Measurements from ENCODE around the gene GALK2.

The GALK2 gene

DNA sequence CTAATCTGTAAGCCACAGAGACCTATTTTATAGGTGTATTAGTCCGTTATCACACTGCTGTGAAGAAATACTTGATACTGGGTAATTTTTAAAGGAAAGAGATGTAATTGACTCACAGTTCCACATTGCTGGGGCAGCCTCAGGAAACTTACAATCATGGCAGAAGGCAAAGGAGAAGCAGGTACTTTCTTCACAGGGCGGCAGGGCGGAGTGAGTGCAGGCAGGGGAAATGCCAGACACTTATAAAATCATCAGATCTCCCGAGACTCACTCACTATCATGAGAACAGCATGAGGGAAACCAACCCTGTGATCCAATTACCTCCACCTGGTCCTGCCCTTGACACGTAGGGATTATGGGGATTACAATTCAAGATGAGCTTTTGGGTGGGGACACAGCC is 108.7 kb downstream of the GALK2 start:
- Histone ChIP-seq H2AFZ (ENCODE audit: low read length) (no peak overlapping the region), H3K27me3 (ENCODE audit: insufficient read depth, low read length, poor library complexity, severe bottlenecking) (no peaks in the 10 kb centered on the region), H4K20me1 (ENCODE audit: insufficient read depth, low read length, poor library complexity, severe bottlenecking) (no peaks in the 10 kb centered on the region), H3K9me3 (ENCODE audit: insufficient read depth, low read depth, low read length) (no peaks in the 10 kb centered on the region), H3K9me2 (replicated peaks; ENCODE audit: low read depth, low read length) (no peaks in the 10 kb centered on the region), H3K4me2 (ENCODE audit: low read depth, low read length, poor library complexity, severe bottlenecking) (no peak overlapping the region), H3K36me3 (ENCODE audit: insufficient read depth, low read length) (peaks cover 9% of the 10 kb centered on the region; the same call in 1 of the 2 replicates), H3K4me1 (ENCODE audit: insufficient read depth, low read length, poor library complexity, severe bottlenecking) (no peaks in the 10 kb centered on the region), H3K79me2 (ENCODE audit: insufficient read depth, low read length) (no peaks in the 10 kb centered on the region), H3K4me3 (ENCODE audit: low read length, poor library complexity, severe bottlenecking) (no peak overlapping the region), H3F3A (ENCODE audit: low read depth) (no peaks in the 10 kb centered on the region), H3K9ac (ENCODE audit: low read depth, low read length, poor library complexity, severe bottlenecking) (no peak overlapping the region)
- TF ChIP-seq, protein P1, sequence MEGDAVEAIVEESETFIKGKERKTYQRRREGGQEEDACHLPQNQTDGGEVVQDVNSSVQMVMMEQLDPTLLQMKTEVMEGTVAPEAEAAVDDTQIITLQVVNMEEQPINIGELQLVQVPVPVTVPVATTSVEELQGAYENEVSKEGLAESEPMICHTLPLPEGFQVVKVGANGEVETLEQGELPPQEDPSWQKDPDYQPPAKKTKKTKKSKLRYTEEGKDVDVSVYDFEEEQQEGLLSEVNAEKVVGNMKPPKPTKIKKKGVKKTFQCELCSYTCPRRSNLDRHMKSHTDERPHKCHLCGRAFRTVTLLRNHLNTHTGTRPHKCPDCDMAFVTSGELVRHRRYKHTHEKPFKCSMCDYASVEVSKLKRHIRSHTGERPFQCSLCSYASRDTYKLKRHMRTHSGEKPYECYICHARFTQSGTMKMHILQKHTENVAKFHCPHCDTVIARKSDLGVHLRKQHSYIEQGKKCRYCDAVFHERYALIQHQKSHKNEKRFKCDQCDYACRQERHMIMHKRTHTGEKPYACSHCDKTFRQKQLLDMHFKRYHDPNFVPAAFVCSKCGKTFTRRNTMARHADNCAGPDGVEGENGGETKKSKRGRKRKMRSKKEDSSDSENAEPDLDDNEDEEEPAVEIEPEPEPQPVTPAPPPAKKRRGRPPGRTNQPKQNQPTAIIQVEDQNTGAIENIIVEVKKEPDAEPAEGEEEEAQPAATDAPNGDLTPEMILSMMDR (conservative IDR thresholded peaks at IDR 0.05; ENCODE audit: low read length) = no peak
- no peak for TF ChIP-seq EZH2phosphoT487 (IDR thresholded peaks at IDR 0.05; ENCODE audit: borderline replicate concordance)

GRCh38 chr15:49279521-49280456 is 109.7 kb downstream of the GALK2 start:
- TF ChIP-seq, protein P1 (conservative IDR thresholded peaks at IDR 0.05; ENCODE audit: low read length) = no peak
- no peak for TF ChIP-seq EZH2phosphoT487 (IDR thresholded peaks at IDR 0.05; ENCODE audit: borderline replicate concordance)
- peaks cover 19% of the 10 kb centered on the region; the same call in 1 of the 2 replicates for H3K36me3 ChIP-seq (ENCODE audit: insufficient read depth, low read length)
- no peak overlapping the region for H2AFZ ChIP-seq (ENCODE audit: low read length)
- no peaks in the 10 kb centered on the region for H3K79me2 ChIP-seq (ENCODE audit: insufficient read depth, low read length)
- no peaks in the 10 kb centered on the region for H3K27me3 ChIP-seq (ENCODE audit: insufficient read depth, low read length, poor library complexity, severe bottlenecking)
- no peaks in the 10 kb centered on the region for H3K9me3 ChIP-seq (ENCODE audit: insufficient read depth, low read depth, low read length)
- no peak overlapping the region for H3K4me2 ChIP-seq (ENCODE audit: low read depth, low read length, poor library complexity, severe bottlenecking)
- no peak overlapping the region for H3K9ac ChIP-seq (ENCODE audit: low read depth, low read length, poor library complexity, severe bottlenecking)
- no peaks in the 10 kb centered on the region for H3K9me2 ChIP-seq (replicated peaks; ENCODE audit: low read depth, low read length)
- H3K4me1 ChIP-seq (ENCODE audit: insufficient read depth, low read length, poor library complexity, severe bottlenecking) = no peaks in the 10 kb centered on the region
- no peak overlapping the region for H3K4me3 ChIP-seq (ENCODE audit: low read length, poor library complexity, severe bottlenecking)
- no peaks in the 10 kb centered on the region for H4K20me1 ChIP-seq (ENCODE audit: insufficient read depth, low read length, poor library complexity, severe bottlenecking)
- no peaks in the 10 kb centered on the region for H3F3A ChIP-seq (ENCODE audit: low read depth)

GRCh38 chr15:49282366-49282765 is 112.3 kb downstream of the GALK2 start:
- Histone ChIP-seq H3K4me3 (ENCODE audit: low read length, poor library complexity, severe bottlenecking) (no peak overlapping the region), H3K9ac (ENCODE audit: low read depth, low read length, poor library complexity, severe bottlenecking) (no peak overlapping the region), H3K9me3 (ENCODE audit: insufficient read depth, low read depth, low read length) (no peaks in the 10 kb centered on the region), H3K4me2 (ENCODE audit: low read depth, low read length, poor library complexity, severe bottlenecking) (no peak overlapping the region), H3K4me1 (ENCODE audit: insufficient read depth, low read length, poor library complexity, severe bottlenecking) (peaks cover 5% of the 10 kb centered on the region), H4K20me1 (ENCODE audit: insufficient read depth, low read length, poor library complexity, severe bottlenecking) (no peaks in the 10 kb centered on the region), H3K36me3 (ENCODE audit: insufficient read depth, low read length) (peaks cover 19% of the 10 kb centered on the region; the same call in 1 of the 2 replicates), H2AFZ (ENCODE audit: low read length) (no peak overlapping the region), H3K9me2 (replicated peaks; ENCODE audit: low read depth, low read length) (no peaks in the 10 kb centered on the region), H3K27me3 (ENCODE audit: insufficient read depth, low read length, poor library complexity, severe bottlenecking) (no peaks in the 10 kb centered on the region), H3K79me2 (ENCODE audit: insufficient read depth, low read length) (no peaks in the 10 kb centered on the region), H3F3A (ENCODE audit: low read depth) (no peaks in the 10 kb centered on the region)
- TF ChIP-seq, protein P1 (conservative IDR thresholded peaks at IDR 0.05; ENCODE audit: low read length) = no peak

Measured in Loucy (cell line).